B cell (primary cell): Measurements from ENCODE around the gene CALML4.
"Not testable (repeated sequence)": the region's sequence is repeated elsewhere in the genome, so short reads cannot be mapped to it uniquely, and the experiment has no call there.

ENCODE experiments used
- EZH2 ChIP-seq: IDR thresholded peaks from 2 replicates; pipeline ENCODE4 v1.6.1; 2012; ENCODE audit warnings: borderline replicate concordance, low read depth, mild to moderate bottlenecking, moderate library complexity, low read length; ENCODE audit not compliant: insufficient read depth, poor library complexity, severe bottlenecking
- TF ChIP-seq, protein P1 (sequence below): fragments of 200-600 bp; IDR thresholded peaks from one replicate; pipeline ENCODE4 v1.8.0; 2022; ENCODE audit warnings: antibody characterized with exemption, mild to moderate bottlenecking

DNA sequence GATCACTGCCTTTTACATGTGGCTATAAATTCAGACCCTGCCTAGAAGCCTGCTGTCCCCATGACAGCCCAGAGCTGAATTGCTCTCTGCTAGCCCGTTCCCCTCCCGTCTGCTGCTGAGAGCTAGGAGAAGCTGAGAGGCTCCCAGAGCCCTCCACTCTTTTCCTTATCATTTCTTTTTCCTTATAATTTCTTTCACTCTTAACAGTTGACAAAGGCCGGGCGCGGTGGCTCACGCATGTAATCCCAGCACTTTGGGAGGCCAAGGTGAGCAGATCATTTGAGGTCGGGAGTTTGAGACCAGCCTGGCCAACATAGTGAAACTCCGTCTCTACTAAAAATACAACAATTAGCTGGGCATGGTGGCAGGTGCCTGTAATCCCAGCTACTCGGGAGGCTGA, 29.4 kb upstream of the CALML4 start:
- TF ChIP-seq, protein P1, sequence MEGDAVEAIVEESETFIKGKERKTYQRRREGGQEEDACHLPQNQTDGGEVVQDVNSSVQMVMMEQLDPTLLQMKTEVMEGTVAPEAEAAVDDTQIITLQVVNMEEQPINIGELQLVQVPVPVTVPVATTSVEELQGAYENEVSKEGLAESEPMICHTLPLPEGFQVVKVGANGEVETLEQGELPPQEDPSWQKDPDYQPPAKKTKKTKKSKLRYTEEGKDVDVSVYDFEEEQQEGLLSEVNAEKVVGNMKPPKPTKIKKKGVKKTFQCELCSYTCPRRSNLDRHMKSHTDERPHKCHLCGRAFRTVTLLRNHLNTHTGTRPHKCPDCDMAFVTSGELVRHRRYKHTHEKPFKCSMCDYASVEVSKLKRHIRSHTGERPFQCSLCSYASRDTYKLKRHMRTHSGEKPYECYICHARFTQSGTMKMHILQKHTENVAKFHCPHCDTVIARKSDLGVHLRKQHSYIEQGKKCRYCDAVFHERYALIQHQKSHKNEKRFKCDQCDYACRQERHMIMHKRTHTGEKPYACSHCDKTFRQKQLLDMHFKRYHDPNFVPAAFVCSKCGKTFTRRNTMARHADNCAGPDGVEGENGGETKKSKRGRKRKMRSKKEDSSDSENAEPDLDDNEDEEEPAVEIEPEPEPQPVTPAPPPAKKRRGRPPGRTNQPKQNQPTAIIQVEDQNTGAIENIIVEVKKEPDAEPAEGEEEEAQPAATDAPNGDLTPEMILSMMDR = not testable (repeated sequence)
- TF ChIP-seq EZH2 = not testable (repeated sequence)
